GM18870 (cell line): ENCODE data around the gene GUCY2C.

ENCODE experiments used
- ATAC-seq: cut with Tn5 transposase; IDR thresholded peaks from one replicate; pipeline ENCODE4 v1.9.1; 2021; ENCODE audit warnings: moderate library complexity; ENCODE audit not compliant: unreplicated experiment

The GUCY2C gene

GRCh38 chr12:14576896-14577295, 119.5 kb downstream of the GUCY2C start:
- no peak for ATAC-seq

- no peak for ATAC-seq
Measured at GRCh38 chr12:14575585-14575984, 120.8 kb downstream of the GUCY2C start.

- ATAC-seq = no peak
Measured at GRCh38 chr12:14573118-14573517, 123.3 kb downstream of the GUCY2C start.

- ATAC-seq = no peak
Measured at GRCh38 chr12:14572401-14572800, 124.0 kb downstream of the GUCY2C start.

- ATAC-seq = no peak
Measured at GRCh38 chr12:14571779-14572178, 124.6 kb downstream of the GUCY2C start.

GRCh38 chr12:14570231-14570630, 126.2 kb downstream of the GUCY2C start:
- no peak for ATAC-seq

- ATAC-seq = no peak
Measured at GRCh38 chr12:14567351-14568162, 128.8 kb downstream of the GUCY2C start, which contains the start of gene PLBD1. PLBD1 (minus strand) TSS chr12:14567883; CDS start chr12:14567696, 187 bp downstream.

GRCh38 chr12:14564336-14564959, 132.0 kb downstream of the GUCY2C start:
- no peak for ATAC-seq

GRCh38 chr12:14563046-14563445, 133.4 kb downstream of the GUCY2C start:
- no peak for ATAC-seq
